ENCODE data around the gene METTL6. TPM values are rescaled to one million over a fixed set of nuclear protein-coding genes. Genes with fewer than 3 reads are reported as not detected.

The METTL6 gene
- total RNA-seq, 1 donor from 2014 or later: 13.0 TPM

GRCh38 chr3:15455756-15456155 lies 28.4 kb upstream of the METTL6 start:
- TF ChIP-seq CTCF (conservative IDR thresholded peaks at IDR 0.05; ENCODE audit: low read depth, low read length): no peak
- H3K4me3 ChIP-seq (ENCODE audit: low read depth, low read length): no peak overlapping the region
- DNase-seq (ENCODE audit: low read depth): no peak

GRCh38 chr3:15454965-15455364 lies 27.6 kb upstream of the METTL6 start:
- H3K4me3 ChIP-seq (ENCODE audit: low read depth, low read length): no peak overlapping the region
- no peak for TF ChIP-seq CTCF (conservative IDR thresholded peaks at IDR 0.05; ENCODE audit: low read depth, low read length)

GRCh38 chr3:15453991-15454625 lies 26.8 kb upstream of the METTL6 start:
- no peak overlapping the region for H3K4me3 ChIP-seq (ENCODE audit: low read depth, low read length)
- no peak for TF ChIP-seq CTCF (conservative IDR thresholded peaks at IDR 0.05; ENCODE audit: low read depth, low read length)
- DNase-seq (ENCODE audit: low read depth): no peak

More at GRCh38 chr3:15454965-15455364, 27.6 kb upstream of the METTL6 start:
- no peak for DNase-seq (ENCODE audit: low read depth)

GRCh38 chr3:15453501-15453900 lies 26.2 kb upstream of the METTL6 start:
- no peak for DNase-seq (ENCODE audit: low read depth)
- no peak overlapping the region for H3K4me3 ChIP-seq (ENCODE audit: low read depth, low read length)
- TF ChIP-seq CTCF (conservative IDR thresholded peaks at IDR 0.05; ENCODE audit: low read depth, low read length): no peak

GRCh38 chr3:15452961-15453360 lies 25.6 kb upstream of the METTL6 start:
- DNase-seq (ENCODE audit: low read depth): no peak
- no peak for TF ChIP-seq CTCF (conservative IDR thresholded peaks at IDR 0.05; ENCODE audit: low read depth, low read length)
- H3K4me3 ChIP-seq (ENCODE audit: low read depth, low read length): no peak overlapping the region

GRCh38 chr3:15452156-15452555 lies 24.8 kb upstream of the METTL6 start:
- no peak overlapping the region for H3K4me3 ChIP-seq (ENCODE audit: low read depth, low read length)
- DNase-seq (ENCODE audit: low read depth): no peak
- TF ChIP-seq CTCF (conservative IDR thresholded peaks at IDR 0.05; ENCODE audit: low read depth, low read length): no peak

Measured in epithelial cell of proximal tubule (primary cell).